PFSK-1 (cell line): ENCODE results near the gene TOLLIP.

Source experiments
- SIN3A ChIP-seq: IDR thresholded peaks from 2 replicates; pipeline ENCODE4 v1.6.1; 2012; ENCODE audit warnings: mild to moderate bottlenecking, low read length, moderate library complexity, borderline replicate concordance; ENCODE audit not compliant: insufficient read depth
- TAF1 ChIP-seq: IDR thresholded peaks from 2 replicates; pipeline ENCODE4 v1.6.1; 2012; ENCODE audit warnings: low read length, control low read depth, borderline replicate concordance; ENCODE audit not compliant: insufficient read depth

GRCh38 chr11:1260620-1261019 lies 48.8 kb downstream of the TOLLIP start:
- TF ChIP-seq TAF1 (no peak), SIN3A (no peak)
